Astrocyte (in vitro differentiated cells and primary cell): ENCODE measurements around the gene RNF5.

Source experiments
- EZH2 ChIP-seq: IDR thresholded peaks from 2 replicates; pipeline ENCODE4 v1.6.1; 2012; ENCODE audit warnings: mild to moderate bottlenecking, low read length, inconsistent platforms; ENCODE audit not compliant: insufficient read depth
- TF ChIP-seq, protein P1 (sequence below): IDR thresholded peaks from 2 replicates; pipeline ENCODE4 v1.5.1; 2011; ENCODE audit warnings: low read depth, mild to moderate bottlenecking, inconsistent platforms, low read length, moderate library complexity; ENCODE audit not compliant: insufficient read depth

DNA sequence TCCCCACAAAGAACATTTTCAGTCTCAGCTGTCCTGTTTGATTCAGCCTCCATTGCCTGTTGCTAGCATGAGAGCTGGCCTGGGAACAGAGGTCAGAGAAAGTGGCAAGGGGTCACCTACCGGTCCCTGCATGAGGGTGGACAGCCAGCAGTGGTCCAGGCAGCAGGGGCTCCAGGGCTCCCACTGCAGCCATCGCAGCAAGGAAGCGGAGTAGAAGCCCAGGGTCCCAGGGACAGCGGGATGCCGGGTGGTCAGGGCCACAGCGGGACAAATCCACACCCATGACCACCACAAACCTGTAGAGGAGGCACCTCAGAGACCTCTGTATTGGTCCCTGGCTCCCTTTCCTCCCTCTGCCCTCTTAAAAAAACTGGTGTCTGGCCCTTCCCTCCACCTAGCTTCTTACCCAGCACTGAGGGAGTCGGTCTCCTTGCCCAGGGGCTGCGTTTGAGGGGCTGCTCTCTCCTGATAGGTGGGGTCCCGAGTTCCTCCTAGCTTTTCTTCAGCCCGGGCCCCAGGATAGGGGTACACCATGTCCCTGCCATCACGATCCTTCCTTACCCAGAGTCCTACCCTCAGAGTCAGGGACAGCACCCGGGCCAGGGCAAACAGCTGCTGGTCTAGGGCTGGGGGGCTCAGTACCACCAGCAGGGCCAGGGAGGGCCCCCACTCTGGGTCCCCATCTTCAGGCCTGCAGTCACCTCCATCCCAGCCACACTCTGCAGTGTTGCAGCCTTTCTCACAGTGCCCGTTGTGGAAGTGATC is 22.7 kb downstream of the RNF5 start:
- TF ChIP-seq, protein P1, sequence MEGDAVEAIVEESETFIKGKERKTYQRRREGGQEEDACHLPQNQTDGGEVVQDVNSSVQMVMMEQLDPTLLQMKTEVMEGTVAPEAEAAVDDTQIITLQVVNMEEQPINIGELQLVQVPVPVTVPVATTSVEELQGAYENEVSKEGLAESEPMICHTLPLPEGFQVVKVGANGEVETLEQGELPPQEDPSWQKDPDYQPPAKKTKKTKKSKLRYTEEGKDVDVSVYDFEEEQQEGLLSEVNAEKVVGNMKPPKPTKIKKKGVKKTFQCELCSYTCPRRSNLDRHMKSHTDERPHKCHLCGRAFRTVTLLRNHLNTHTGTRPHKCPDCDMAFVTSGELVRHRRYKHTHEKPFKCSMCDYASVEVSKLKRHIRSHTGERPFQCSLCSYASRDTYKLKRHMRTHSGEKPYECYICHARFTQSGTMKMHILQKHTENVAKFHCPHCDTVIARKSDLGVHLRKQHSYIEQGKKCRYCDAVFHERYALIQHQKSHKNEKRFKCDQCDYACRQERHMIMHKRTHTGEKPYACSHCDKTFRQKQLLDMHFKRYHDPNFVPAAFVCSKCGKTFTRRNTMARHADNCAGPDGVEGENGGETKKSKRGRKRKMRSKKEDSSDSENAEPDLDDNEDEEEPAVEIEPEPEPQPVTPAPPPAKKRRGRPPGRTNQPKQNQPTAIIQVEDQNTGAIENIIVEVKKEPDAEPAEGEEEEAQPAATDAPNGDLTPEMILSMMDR, result no peak
- TF ChIP-seq EZH2, result no peak
